Amniotic stem cell (primary cell): ENCODE data around the gene RNF213.

Source experiments
- DNase-seq: peaks from one replicate; lab custom pipeline; 2025; lab: John Stamatoyannopoulos, UW

The RNF213 gene

DNA sequence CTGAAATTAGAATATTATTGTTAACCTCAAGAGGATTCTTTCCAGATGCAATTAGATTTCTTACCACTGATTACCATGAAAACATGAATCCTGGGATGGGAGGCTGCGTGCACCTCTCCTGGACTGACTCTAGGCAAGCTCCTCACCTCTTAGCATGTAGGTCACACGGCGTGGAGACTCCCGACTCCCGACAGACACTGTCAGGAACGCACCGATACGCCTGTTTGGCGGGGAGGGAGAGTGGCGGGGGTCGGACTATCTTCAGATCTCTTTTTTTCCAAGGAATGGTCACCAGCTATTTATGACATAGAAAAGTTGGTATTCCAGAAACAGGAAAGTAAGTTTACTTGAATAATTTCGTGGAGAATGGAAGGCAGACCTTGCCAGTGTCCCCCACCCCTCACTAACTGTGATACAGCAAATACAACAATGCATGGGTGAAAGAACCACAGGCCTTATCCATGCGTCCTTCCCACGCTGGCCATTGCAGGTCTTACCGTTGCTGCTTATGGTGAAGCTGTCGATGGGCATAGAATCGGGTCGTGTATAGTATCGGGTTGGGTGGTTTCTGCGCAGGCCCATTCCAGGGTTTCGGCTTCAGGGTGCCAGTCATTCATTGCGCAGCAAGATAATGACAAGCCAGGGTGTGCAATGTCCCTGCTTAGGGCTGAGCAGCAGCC is 91.7 kb downstream of the RNF213 start:
- DNase-seq, result no peak

- DNase-seq, result no peak
Measured at GRCh38 chr17:80352991-80353665, 92.5 kb downstream of the RNF213 start.

DNA sequence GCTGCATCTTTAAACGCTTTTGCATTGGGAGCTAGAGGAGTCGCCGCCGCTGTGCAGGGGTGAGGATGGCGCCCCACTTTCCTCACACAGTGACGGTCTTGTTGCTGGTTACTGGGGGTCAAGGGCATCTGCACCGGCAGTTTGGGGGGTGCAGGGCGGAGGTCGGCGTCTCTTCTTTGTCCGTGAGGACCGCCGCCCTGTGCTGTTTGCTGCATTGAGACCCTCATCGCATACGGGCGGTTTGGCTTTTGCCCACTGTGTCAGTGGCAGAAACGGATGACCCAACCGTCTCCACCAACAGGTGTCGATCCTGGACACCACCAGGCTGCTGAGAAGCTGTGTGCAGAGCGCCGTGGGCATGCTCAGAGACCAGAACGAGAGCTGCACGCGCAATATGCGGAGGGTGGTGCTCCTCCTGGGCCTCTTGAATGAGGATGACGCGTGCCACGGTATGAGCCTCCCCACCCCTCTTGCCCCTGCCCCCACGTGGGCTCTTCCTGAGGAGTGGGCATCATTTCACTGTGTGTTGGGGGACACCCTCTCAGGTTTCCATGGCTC is 93.1 kb downstream of the RNF213 start:
- no peak for DNase-seq

GRCh38 chr17:80354336-80354735 is 93.7 kb downstream of the RNF213 start:
- no peak for DNase-seq

GRCh38 chr17:80356231-80356856 is 95.7 kb downstream of the RNF213 start:
- no peak for DNase-seq

GRCh38 chr17:80358131-80358530 is 97.5 kb downstream of the RNF213 start:
- no peak for DNase-seq

GRCh38 chr17:80358861-80359260 is 98.2 kb downstream of the RNF213 start:
- no peak for DNase-seq

DNA sequence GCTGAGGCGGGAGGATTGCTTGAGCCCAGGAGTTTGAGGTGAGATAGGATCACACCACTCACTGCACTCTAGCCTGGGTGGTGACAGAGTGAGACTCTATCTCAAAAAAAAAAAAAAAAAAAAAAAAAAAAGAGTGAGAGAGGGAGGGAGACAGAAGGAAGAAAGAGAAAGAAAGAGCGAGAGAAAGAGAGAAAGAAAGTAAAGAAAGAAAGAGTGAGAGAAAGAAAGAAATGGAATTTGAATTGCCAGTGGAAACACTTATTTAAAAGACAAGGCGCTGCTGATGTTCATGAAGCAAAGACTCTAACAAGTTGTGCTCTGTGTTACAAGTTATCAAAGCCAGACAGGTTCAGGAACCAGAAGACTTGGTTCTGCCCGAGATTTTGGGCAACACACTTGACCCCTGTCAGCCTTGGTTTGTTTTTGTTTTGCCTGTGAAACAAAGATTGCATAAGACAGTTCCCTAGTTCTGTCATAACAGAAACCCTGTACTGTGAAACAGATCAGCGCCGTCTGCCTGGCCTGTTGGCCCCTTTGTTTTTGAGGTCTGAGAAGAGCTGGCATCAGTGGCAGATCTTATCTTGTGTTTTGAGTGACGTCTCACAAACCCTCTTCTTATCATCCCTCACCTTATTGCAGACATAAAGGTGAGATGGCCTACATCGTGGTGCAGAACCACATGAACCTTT is 98.9 kb downstream of the RNF213 start:
- no peak for DNase-seq

DNA sequence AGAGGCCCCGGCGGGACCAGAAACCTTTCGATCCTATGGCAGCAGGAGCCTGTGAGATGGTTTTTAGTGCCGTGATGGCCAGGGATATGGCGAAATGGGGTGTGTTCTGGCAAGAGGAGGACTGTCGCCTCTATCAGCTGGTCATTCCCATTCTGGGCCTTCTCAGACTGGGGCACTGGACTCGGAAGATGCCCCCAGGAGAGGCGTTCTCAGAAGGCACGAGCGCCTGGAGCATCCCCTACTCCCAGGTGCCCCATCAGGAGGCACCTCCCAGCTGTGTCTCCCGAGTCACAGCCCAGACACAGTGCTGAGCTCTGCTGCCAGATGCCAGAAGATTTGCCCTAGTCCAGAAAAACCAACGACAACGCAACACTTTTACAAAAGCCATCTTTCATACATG is 99.7 kb downstream of the RNF213 start:
- DNase-seq, result no peak

DNA sequence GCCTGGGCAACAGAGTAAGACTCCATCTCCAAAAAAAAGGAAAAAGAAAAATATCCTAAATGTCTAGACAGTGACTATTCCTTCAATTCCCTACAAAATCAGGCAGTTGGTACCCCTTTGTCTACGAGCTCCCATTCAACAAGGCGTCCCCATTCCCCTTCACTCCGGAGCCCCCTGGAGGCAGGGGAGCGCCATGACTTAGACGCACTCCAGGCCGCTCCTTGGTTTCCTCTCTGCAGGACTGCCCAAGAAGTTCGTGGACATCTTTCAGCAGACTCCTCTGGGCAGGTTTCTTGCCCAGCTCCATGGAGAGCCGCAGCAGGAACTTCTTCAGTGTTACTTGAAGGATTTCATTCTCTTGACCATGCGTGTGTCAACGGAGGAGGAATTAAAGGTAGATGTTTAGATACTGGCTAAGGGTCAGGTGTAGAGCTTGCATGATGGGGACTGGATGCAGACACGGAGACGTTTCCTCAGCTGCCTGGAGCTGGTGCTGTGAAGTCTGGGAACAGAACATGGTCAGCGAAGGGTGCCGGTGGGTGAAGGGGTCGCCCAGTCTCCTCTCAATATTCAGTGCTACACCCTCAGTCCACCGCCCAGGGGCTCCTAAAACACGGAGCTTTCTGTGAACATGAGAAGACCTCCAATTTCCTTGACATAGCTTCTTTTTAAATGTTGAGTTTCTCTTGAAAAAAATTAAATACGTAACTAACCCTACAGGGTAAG is 101.0 kb downstream of the RNF213 start:
- no peak for DNase-seq

DNA sequence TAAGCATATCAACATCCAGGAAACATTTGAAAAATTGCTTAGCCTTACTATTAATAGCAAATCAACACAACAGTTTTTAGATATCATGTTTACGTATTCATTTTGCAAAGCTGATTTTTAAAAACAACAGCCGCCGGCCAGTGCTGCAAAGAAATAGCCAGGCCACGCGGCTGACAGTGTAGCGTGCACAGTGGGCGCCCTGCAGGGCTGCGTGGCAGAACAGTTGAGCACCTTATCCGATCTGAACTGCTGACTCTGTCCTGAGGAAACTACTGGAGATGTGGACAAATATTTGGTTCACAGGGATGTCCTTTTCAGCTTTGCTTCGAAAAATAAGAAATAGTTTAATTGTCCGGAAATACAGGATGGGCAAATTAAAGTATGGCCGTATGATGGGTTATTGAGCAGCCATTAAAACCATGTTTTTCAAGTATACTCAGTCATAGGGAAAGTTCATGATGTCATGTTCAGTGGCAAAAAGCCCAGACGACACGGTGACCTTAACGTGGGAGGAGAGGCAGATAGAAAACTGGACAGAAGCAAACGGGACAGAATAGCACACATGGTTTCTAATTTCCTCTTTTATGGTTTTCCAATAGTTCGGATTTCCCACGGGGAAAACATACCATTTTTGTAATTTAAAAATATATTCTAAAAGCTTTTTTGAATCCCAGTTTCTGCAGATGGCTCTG is 101.9 kb downstream of the RNF213 start:
- no peak for DNase-seq

DNA sequence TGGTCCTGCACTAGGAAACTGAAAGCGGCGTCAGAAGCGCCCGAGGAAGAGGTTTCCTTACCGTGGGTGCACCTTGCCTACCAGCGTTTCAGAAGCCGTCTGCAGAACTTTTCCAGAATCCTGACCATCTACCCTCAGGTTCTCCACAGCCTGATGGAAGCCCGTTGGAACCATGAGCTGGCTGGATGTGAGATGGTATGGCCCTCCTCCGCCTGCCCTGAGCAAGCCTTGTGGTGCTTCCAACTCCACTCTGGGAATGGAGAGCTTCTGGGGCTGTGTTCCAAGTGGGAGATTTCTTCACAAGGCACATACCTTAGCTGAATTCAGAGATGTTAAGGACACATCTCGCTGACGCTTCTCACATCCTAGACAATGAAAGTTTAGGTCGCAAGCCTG is 102.5 kb downstream of the RNF213 start:
- no peak for DNase-seq

DNA sequence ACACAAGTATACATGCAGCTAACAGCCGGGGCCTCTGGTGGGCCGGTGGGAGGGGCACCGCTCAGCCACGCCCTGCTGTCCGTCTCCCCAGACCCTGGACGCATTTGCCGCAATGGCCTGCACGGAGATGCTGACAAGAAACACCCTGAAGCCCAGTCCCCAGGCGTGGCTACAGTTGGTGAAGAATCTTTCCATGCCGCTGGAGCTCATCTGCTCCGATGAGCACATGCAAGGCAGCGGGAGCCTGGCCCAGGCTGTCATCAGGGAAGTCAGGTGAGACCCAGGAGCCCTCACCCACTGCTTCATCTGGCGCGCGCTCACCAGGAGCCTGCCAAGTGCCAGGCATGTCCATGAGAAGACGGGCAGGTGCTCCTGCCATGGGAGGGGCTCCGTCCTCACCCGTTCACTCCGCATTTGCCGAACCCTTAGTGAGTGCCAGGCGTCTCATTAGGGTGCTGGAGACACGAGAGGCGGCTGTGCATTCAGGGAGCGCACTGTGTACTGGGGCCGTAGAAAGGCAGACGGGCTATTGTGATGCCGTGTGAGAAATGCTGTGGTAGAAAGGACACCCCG is 103.0 kb downstream of the RNF213 start:
- DNase-seq, result no peak

DNA sequence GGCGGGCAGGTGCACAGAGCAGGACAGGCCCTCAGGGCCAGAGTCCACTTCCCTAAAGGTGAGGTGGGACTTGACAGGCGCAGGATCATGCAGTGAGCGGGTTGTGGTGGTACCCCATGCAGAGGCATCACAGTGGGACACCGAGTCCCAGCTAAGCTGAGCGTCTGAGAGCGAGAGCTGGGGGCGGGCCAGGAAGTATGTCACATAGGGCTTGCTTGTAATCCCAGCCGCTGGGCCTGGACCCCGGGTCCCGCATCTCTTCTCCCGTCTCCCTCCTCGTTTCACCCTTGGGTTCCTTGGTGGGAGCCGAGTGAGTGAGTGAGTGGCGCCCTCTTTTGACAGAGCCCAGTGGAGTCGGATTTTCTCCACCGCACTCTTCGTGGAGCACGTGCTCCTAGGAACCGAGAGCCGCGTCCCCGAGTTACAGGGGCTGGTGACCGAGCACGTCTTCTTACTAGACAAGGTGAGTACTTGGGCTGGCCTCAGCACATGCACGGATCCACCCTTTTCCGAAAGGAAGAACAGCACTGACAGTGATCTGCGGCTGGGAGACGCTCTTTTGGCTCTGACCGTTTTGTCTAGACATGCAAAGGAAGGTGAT is 103.5 kb downstream of the RNF213 start:
- DNase-seq, result no peak

GRCh38 chr17:80365001-80365965 is 104.6 kb downstream of the RNF213 start:
- no peak for DNase-seq

GRCh38 chr17:80365983-80366382 is 105.3 kb downstream of the RNF213 start:
- DNase-seq, result no peak

DNA sequence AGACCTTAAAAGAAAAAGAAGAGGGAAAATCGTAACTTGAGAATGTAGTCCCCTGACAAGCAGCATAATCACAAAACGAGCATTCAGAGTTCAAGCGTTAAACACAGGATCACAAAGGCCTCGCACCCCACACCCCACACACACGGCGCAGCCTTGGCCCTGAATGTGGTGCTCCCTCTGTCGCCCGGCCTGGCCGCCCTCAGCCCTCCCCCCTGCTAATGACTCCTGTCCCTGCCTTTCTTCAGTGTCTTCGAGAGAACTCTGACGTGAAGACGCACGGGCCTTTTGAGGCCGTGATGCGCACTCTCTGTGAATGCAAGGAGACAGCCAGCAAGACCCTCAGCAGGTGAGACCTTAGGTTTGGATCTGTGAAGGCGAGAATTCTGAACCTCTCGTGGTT is 106.9 kb downstream of the RNF213 start:
- DNase-seq, result no peak

DNA sequence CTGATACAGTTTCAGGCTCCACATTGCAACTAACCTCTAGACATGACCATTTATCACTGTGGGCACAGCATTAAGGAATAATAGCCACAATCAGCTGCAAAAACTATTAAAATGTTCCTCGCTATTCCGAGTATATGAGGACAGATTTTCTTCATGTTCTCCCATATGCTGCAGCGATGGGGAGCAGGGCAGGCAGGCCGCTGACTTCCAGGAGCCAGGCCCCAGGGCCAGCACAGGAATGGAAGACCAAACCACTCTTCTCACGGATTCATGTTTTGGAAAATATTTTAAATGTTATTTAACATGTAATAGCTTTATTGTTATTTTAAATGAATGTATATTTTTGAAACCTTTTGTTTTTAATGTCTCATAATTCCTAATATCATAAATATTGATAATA is 110.5 kb downstream of the RNF213 start:
- no peak for DNase-seq

DNA sequence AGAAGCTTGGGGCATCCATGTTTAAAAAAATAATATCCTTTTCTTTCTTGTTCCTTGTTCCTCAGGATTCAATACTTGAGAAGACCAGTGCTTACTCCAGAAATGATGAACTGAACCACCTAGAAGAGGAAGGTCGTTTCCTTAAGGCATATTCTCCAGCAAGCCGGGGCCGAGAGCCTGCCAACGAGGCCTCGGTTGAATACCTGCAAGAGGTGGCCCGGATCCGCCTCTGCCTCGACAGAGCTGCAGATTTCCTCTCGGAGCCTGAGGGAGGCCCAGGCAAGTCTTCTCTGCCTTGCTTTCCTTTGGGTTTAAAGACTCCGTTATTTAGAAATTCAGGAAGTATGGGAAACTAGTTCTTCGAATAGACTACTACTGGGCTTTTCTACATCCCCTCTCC is 111.8 kb downstream of the RNF213 start:
- no peak for DNase-seq
